Lung microvascular endothelial cell (primary cell): Measurements from ENCODE around the gene APOA1. TPM values are rescaled to one million over a fixed set of nuclear protein-coding genes. Genes with fewer than 3 reads are reported as not detected.

Source experiments
- DNase-seq, 2 donors: peaks; one replicate each; pipeline versions ENCODE4 v3.0.0 to v3.0.0-alpha.2; 2010; ENCODE audit warnings: low read depth in 2 of 2
- total RNA-seq: library from RNA; depleted of rRNA; stranded (reverse); fragments of >200 nt; gene quantifications from 2 replicates; pipeline ENCODE4 v1.2.1, GENCODE V29; 2014

APOA1 gene
- under 0.01 TPM in 1 of 2 replicates, not detected in the other for total RNA-seq

GRCh38 chr11:116837231-116838091 lies at the start of gene APOA1:
Gene APOA1 (minus strand): TSS chr11:116837622. CDS start chr11:116837387, 235 bp downstream.
- DNase-seq = no peak

DNA sequence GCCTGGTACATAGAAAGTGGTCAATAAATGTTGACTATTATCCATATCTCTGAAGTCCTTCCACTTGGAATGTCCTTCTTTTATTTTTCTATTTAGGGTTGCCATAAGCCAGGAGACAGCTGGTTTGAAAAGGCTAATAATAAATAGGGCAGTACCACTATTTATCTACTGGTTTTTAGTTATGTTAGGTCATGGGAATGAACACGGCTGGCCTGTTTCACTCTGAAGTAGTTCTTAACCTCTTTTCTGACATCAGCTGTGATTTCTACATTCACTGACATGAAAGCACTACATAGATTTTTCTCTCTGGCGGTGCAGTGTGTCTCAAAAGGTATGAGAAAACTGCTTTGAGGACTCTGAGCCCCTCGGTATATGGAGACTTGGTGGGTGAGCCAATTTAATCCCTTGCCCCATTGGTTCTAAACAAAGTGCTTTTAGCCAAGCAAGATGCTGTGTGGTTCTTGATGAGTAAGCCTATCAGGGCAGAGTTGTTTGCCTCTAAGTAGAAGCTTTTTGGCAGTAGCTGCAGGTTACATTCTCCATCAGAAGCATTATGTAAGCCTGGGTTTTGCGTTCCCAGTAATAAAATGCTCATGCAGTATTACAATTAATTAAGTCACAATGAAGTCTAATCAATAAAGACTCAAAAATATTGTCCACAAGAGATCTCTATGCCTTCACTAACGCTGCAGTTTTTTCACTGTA lies 48.7 kb upstream of the APOA1 start:
- no peak for DNase-seq

DNA sequence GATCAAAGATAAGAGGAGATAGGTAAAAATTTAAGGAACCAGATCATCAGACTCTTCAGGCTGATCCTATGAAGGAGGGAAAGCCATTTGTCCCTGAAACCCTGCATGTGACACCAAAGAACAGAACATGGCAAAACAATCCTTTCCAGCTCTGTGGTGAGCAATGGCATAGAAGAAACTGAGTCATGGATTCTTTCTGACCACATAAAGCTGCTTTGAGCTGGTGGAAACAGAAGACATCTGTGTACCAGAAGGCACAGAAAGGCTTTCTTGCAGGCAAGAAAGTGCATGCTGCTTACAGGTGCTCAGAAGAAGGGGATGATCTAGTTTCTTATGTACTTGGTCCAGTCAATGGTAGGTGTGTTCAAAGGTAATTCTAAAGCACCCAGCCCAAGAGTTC lies 45.0 kb upstream of the APOA1 start:
- DNase-seq = no peak

- no peak for DNase-seq
Measured at GRCh38 chr11:116881143-116881542, 43.7 kb upstream of the APOA1 start.

GRCh38 chr11:116879800-116880625 lies 42.6 kb upstream of the APOA1 start:
- peak; percentile 79 to 84 for DNase-seq

- DNase-seq = no peak
Measured at GRCh38 chr11:116876656-116877055, 39.2 kb upstream of the APOA1 start.

DNA sequence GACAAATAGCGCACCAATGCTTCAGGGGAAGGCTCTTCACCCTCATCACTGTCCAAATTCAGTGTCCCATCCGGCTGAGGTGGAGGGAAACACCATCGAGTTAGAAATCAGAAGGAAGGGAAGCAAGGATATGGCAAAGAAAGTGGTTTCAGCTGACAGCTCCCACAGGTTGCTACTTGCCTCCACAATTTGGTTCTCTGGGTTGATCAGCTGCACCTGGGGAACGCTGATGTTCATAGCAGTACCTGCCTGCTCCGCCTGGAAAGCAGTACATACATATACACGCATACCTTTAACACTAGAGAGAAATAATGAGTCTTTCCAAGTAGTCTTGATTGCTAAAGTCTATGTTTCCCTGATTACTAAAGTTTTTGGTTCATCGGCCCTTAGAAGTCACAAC lies 37.8 kb upstream of the APOA1 start:
- no peak for DNase-seq

DNA sequence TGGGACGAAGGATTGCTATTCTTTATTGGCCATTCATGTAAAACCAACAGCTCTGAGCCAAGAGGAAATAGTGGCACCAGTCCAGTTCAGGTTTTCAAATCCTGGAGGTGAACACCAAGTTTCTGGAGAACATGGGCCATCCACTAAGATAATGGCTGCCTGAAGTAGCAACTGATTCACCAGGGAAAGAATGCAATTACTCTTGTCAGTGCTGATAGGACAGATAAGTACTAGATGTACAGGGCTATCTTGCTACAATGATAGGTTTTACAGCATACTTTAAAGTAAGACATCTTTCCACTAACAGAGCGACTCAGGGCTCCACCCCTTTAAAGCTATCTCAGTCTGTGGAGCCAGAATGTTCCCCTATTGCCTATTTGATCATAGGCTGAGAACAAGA lies 36.8 kb upstream of the APOA1 start:
- no peak for DNase-seq

DNA sequence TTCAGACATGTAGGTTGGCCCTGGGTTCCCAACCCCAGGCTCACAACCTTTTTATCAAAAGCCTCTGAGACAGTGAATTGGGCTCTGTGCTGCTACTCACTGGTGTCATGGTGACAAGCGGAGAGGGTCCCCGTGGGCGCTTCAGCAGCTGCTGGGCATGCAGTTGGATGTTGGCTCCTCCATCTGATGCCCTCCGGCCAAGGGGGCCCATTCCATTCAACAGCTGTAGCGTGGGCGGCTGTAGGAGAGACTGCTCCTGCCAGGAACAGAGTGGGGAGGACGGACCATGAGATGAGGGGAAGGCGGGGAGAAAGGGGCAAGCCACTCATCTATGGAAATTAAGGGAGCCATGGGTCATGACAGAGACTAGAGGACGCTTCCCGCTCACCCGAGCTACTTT lies 36.0 kb upstream of the APOA1 start:
- no peak for DNase-seq

DNA sequence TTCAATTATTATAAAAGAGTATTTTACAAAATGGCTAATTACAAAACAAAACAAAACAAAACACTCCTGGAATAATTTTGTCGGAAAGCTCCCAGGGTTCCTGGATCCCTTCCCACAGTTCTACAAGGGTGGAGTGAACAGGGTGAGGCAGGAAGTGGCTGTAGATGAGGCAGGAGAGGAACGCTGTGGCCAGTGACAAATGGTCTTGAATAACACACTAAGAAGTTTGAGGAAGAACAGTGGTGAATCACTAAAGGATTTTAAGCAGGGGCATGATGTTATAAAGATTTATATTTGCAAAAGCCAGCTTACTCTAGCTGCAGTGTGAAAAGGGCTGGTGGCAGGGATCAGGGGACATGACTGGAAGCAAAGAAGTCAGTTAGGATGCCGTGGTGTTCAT lies 33.8 kb upstream of the APOA1 start:
- DNase-seq = peak in 1 of 2 donors; percentile 71

DNA sequence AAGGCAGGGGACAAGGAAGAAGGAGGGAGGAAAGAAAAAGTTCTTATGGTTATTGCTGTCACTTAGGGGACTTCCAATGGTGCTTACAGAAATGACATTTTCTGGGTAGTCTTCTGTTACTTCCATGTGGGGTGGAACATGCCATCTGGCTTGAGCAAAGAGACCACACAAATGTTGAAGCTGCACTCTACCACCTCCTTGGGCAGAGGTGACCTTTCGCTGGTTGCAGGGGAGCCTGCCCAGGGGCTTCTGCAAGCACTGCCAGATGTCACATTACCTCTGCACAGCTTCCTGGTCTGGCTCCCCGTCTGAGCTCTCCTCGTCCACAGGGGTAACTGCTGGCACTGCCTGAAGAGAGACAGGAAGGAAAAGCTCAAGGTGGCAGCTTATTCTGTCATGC lies 32.6 kb upstream of the APOA1 start:
- no peak for DNase-seq

GRCh38 chr11:116869610-116870009 lies 32.2 kb upstream of the APOA1 start:
- DNase-seq = no peak

- no peak for DNase-seq
Measured at GRCh38 chr11:116868066-116868465, 30.6 kb upstream of the APOA1 start.

DNA sequence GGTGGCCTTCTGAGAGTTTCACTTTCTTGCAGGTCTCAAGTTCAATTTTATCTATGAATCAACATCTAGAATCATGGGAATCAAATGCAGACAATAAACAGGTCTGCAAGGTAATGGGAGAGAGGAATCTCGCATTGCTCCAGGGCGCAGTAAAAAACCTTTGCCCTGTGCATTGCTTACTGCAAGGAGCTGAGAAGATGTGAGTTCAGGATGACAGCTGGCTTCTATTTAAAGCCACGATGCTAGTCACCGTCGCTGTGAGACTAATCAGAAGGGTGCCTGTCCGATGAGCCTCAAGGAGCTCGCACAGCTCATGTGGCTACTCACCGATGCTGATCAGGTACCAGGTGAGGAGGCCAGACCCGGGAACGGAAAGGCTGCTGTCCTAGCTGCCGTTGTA lies 30.2 kb upstream of the APOA1 start:
- DNase-seq = no peak

- DNase-seq = no peak
Measured at GRCh38 chr11:116866804-116867455, 29.5 kb upstream of the APOA1 start.

- no peak for DNase-seq
Measured at GRCh38 chr11:116865696-116866095, 28.3 kb upstream of the APOA1 start.

DNA sequence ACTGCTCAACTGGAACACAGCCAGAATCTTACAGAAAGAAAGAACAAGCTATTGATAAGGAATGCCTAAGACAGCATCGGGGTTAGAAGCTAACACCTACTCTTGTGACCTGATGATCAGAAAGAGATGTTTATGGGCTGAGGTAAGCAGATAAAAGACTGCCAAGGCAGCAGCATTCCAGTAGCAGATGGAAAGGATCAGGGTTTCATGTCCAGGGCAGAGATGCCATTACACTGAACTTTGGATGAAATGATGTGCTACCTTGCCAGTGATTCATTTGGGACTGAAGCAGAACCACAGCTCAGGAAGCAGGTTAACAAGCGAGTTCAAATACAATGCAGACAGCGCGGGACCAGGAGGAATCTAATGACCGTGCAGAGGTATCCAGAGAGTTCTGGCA lies 27.1 kb upstream of the APOA1 start:
- DNase-seq = no peak

GRCh38 chr11:116862951-116863350 lies 25.5 kb upstream of the APOA1 start:
- no peak for DNase-seq

DNA sequence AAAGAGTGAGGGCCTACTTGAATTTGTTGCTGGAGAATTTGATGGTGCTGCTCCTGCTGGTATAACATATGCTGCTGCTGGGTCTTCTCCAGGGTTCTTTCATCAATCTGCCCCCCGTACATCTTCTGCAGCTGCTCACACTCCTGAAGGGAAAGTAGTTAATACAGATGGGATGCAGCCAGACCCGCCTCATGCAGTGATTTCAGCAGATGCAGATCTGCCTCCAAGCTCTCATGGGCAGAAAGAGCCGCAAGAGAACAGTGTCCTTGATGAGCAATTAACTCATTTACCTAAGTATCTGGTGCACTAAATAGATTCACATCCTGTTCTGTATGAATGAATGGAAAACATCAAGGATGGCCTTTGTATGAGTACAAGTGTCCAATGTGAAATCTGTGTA lies 24.8 kb upstream of the APOA1 start:
- no peak for DNase-seq

DNA sequence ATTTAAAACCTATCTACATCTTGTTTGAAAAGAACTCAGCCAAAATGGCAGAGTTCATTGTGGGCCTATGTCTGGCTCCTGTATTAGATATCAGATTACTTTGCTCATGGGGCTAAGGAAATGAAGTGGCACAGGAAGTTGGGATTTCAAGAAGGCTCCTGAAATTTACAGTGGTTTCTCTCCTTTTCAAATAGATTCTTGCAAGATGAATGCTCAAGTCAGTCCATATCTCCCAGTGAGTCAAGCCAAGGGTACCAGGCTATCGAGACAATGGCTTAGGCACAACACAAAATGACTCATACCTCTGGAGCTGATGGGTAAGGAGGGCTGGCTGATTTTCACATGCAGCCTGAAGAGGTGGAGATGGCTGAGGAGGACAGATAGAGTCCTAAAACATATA lies 24.1 kb upstream of the APOA1 start:
- DNase-seq = peak in 1 of 2 donors; percentile 73

- no peak for DNase-seq
Measured at GRCh38 chr11:116860303-116860702, 22.9 kb upstream of the APOA1 start.
